Measurements from ENCODE around the gene PCNX3.
"Not testable (repeated sequence)": the region's sequence is repeated elsewhere in the genome, so short reads cannot be mapped to it uniquely, and the experiment has no call there.

The PCNX3 gene

DNA sequence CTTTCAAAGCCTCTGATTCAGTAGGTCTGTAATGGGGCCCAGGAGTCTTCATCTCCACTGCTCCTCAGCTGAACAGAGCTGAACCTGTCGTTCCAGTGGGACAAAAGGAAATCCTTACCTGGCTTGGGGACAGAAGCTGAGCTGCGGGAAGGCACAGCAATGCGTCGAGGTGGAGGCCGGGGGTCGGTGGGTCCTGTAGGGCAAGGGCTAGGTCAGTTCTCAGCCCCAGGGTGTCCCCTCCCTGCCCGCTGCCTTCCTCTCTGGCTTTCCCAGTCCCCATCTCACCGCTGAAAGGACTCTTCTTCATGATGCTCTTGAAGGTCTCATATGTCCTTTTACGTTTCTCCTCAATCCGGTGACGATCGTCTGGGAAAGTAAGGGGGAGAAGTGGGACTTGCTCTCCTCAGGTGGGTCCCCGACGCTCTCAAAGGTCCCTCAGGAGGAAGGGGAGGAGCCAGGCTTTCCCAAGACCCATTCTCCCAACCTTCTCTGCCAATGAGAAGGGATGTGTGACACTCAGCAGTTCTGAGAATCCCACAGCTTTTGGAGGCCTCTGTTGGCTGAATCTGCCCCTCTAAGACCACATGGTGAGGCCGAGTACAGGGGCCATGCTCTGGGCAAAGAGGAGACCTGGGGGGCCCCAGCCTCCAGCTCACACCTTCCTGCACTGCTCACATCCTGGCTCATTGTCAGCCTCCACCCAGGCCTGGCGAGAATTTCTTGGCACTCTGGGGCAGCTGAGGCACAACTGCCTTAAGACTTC, 40.2 kb downstream of the PCNX3 start:
- no peak for DNase-seq

DNA sequence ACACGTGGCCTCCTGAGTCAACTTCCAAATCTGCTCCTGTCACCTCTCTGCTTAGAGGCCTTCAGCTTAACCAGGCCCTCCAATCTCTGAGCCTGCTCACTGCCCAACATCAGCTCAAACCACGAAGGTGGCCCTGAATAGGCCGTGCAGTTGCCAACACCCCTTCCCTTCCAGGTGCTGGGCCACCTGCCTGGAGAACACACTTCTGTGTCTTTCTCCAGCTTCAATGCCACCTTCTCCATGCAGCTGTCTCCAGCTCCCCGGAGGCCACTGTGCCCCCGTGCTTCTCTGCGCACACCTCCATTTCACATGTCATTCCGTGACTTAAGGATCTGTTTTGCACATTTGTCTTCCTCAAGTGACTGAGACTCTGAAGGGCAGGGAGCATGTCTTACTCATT, 41.9 kb downstream of the PCNX3 start:
- DNase-seq, result no peak

DNA sequence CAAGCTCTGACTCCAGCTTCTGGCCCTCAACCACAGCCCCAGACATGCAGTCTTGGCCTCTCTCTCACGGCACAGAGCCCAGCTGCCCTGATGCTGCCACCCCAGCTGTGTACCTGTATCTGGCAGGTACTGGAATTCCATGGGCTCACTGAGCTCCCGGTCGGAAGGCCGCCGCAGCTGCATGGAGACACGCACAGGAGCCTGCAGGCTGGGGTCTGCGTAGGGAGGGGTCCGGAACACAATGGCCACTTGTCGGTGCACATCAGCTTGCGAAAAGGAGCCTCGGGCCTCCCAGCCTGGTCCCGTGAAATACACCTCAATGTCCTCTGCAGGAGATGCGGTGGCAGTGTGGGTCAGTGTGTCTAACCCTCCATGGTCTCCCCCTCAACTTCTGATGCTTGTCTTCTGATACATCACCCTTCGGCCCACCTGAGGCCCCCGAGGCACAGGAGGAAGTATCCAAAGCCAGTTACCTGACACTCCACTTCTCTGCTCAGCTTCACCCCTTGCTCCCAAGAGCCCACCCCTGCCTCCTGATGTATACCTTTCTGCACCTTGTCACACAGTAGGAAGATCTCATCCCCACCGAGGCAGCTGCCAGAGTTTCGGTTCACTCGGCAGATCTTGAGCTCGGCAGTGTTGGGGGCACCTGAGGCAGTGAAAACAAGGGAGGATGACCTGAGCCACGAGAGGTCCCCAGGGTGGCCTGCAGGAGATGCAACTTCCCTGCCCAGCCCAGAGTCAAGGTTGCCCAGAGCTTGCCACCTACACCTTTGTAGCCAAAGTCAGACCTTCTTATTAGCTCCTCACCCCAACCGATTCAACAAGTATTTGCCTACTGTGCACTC, 42.8 kb downstream of the PCNX3 start:
- DNase-seq, result no peak

GRCh38 chr11:65660038-65660437, 44.5 kb downstream of the PCNX3 start:
- no peak for DNase-seq

DNA sequence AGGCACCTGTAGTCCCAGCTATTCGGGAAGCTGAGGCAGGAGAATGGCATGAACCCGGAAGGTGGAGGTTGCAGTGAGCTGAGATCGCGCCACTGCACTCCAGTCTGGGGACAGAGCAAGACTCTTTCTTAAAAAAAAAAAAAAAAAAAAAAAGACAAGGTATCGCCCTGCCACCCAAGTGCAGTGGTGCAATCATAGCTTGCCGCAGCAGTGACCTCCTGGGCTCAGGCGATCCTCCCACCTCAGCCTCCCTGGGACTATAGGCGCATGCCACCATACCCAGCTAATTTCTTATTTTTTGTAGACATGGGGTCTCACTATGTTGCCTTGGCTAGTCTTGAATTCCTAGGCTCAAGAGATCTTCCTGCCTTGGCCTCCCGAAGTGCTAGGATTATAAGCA, 45.3 kb downstream of the PCNX3 start:
- not testable (repeated sequence) for DNase-seq

GRCh38 chr11:65661599-65662246, 46.1 kb downstream of the PCNX3 start:
- DNase-seq, result no peak

GRCh38 chr11:65662247-65662798, 46.7 kb downstream of the PCNX3 start:
- DNase-seq, result no peak

GRCh38 chr11:65662799-65663638, 47.4 kb downstream of the PCNX3 start, which contains the start of gene RELA:
TSS of gene RELA (minus strand) at chr11:65662916. CDS start at chr11:65662832, 84 bp downstream.
- DNase-seq, result peak; percentile 79

DNA sequence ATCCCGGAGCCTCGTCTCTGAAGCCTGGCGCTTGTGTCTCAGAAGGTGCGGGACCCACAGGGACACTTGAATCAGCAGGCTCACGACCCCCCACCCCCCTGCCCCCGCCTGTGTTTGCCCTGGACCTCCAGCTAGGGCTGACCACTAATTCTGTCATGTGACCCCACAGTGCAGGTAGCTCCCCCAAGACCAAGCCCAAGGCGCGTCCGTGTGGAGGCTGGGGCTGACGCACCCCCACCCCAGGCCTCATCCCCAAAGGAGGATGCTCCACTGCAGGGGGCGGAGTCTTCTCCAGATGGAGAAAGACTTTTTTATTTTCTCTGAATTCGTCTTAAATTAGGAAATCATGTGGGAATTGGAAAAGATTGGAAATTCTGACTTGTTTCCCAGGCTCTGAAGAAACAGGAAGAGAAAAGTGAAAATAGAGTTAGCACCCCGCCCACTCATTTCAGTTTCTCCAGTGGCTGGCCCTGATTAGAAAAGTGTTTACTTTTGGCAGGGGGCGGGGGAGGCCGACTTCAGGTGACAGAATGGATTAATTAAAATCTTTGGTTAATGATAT, 48.1 kb downstream of the PCNX3 start:
- DNase-seq, result no peak

GRCh38 chr11:65672180-65672860, 56.7 kb downstream of the PCNX3 start:
- no peak for DNase-seq

DNA sequence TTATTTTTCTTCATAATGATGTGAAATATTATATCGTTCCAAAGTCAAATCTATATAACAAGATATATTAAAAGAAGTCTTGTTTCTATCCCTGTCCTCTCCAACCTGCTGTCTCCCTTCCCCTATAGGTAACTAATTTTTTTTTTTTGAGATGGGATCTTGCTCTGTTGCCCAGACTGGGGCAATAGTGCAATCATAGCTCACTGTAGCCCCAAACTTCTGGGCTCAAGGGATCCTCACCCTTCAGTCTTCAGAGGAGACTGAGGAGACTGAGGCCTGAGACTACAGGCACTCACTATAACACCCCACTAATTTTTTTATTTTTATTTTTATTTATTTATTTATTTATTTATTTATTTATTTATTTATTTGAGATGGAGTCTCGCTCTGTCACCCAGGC, 57.4 kb downstream of the PCNX3 start:
- no peak for DNase-seq

DNA sequence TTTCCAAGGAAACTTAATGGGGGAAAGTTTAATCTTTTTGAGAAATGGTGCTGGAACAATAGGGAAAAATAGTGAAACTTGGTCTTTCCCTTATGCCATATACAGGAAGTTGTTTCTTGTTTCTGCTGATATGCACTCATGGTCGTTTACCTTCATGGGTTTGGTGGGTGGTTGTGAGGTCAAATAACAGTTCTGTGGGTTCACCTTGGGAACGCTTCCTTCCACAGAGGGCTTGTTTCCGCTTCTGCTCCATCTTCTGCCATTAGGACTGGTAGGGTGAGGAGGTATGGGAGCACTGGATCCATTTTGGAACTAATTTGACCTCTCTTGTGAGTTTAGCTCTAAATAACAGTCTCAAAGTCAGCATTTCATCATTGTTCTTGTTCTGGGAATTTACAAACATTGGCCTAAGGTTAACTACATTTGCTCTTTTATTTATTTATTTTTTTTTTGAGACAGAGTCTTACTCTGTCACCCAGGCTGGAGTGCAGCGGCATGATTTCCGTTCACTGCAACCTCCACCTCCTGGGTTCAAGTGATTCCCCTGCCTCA, 64.7 kb downstream of the PCNX3 start:
- DNase-seq, result no peak

DNA sequence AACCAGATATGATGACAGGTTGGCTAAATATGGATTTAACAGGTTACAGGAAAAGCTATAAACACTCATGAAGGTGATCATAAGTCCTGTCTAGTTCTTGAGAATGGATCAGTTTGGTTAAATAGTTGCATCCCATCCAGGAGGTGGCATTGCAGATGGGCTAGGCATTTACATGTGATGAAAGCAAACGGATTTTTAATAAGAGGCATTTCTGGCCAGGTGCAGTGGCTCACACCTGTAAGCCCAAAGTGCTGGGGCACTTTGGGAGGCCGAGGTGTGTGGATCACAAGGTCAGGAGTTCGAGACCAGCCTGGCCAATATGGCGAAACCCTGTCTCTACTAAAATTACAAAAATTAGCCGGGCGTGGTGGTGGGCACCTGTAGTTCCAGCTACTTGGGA, 67.9 kb downstream of the PCNX3 start:
- not testable (repeated sequence) for DNase-seq

GRCh38 chr11:65685981-65686380, 70.4 kb downstream of the PCNX3 start:
- DNase-seq, result no peak

All from activated T-cell treated with anti-CD3 and anti-CD28 coated beads for 4 hours (primary cell).